Mesenteric fat pad (tissue), 1 donor: ENCODE results near the gene LIMS1. TPM values are rescaled to one million over a fixed set of nuclear protein-coding genes. Genes with fewer than 3 reads are reported as not detected.
"Not testable (repeated sequence)": the region's sequence is repeated elsewhere in the genome, so short reads cannot be mapped to it uniquely, and the experiment has no call there.

Experiments used
- DNase-seq: peaks from one replicate; pipeline ENCODE4 v3.0.0-alpha.2; 2020; ENCODE audit warnings: low spot score
- total RNA-seq: library from RNA; stranded (reverse); fragmentation: NEBNext Ultra II Directional; extraction: Animal tissue kit (Norgen Biotek cat#: 25700); gene quantifications from one replicate; pipeline ENCODE4 v1.2.1, GENCODE V29; 2021
- donor health status: DM: yes; HTN: yes; CAD: no.

LIMS1 gene
- total RNA-seq, 1 donor from 2014 or later = 113 TPM

GRCh38 chr2:108719149-108720044 is 185.1 kb downstream of the LIMS1 start, which contains the start of gene RANBP2:
Gene RANBP2 (plus strand): TSS chr2:108719482. CDS start chr2:108719607, 125 bp downstream.
- DNase-seq = peak; percentile 98

GRCh38 chr2:108726048-108726447 is 191.8 kb downstream of the LIMS1 start:
- not testable (repeated sequence) for DNase-seq

- DNase-seq = not testable (repeated sequence)
Measured at GRCh38 chr2:108734656-108735055, 200.4 kb downstream of the LIMS1 start.

Other genes with a start within 250 kb of the LIMS1 start
- 0.64 TPM for gene SULT1C2, start 245.6 kb upstream of the LIMS1 start, total RNA-seq
- 2.1 TPM for gene SULT1C4, start 156.5 kb upstream of the LIMS1 start, total RNA-seq
- gene GCC2, start 85.3 kb upstream of the LIMS1 start, total RNA-seq = 32.9 TPM
- 84.8 TPM for gene RANBP2, start 185.0 kb downstream of the LIMS1 start, total RNA-seq